CD4-positive, alpha-beta T cell treated with Interleukin-17A for 4 hours (primary cell): ENCODE results near the gene ENPP6.

Source experiments
- DNase-seq: peaks from one replicate; pipeline ENCODE4 v3.0.0-alpha.2; 2020; ENCODE audit warnings: mixed read lengths

The ENPP6 gene

GRCh38 chr4:184217634-184218033 is at the start of gene ENPP6:
Gene ENPP6 (minus strand): TSS chr4:184217873. CDS start chr4:184217819, 54 bp downstream.
- no peak for DNase-seq

DNA sequence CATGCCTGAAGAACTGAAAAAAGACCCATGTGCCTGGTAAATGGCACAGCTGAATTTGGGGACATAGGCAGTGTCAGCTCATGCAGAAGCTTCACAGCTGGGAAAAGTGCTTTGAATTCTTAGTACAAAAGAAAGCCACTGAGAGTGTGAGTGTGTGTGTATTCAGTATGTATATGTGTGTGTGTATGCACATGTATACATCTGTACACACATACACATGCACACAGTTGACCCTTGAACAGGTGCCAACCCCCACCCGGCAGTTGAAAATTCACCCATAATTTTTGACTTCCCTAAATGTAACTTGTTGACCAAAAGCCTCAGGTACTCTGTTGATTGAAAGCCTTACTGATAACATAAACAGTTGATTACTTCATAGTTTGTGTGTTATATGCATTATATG is 49.5 kb upstream of the ENPP6 start:
- DNase-seq, result no peak

DNA sequence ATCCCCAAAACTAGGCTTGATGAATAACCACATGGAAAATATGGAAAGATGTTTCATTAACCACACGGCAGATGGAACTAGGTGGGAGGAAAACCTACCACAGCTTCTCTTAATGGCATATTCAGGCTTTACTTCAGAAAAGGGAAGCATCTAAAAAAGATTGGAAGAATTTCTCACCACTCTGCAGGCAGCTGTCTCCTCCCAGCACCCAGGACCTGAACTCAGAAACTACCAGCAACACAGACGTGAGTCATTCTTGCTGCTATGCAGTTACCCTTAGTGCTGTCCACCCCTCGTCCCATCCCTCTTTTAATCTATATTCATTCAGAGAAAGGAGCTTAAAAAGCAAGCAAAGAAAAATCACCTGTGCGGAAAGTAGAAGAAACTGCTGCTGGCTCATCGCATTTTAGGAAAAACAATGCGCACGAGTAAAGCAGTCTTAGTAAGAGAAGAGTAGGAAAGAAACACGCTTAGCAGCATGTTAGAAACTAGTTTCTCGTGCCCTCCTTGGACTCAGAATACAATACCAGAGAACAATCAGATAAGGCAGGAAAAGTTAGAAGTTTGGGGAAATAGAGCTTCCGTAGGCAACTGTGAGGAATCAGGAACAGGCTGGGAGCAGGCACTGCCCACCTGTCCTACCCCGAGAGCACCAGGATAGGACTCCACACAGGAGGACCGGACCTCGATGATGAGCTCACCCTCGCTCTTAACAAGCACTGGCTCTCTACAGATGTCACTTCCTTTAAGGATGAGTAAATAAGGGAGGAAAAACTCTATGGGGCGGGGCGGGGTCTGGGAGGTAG is 48.1 kb upstream of the ENPP6 start:
- DNase-seq, result no peak

DNA sequence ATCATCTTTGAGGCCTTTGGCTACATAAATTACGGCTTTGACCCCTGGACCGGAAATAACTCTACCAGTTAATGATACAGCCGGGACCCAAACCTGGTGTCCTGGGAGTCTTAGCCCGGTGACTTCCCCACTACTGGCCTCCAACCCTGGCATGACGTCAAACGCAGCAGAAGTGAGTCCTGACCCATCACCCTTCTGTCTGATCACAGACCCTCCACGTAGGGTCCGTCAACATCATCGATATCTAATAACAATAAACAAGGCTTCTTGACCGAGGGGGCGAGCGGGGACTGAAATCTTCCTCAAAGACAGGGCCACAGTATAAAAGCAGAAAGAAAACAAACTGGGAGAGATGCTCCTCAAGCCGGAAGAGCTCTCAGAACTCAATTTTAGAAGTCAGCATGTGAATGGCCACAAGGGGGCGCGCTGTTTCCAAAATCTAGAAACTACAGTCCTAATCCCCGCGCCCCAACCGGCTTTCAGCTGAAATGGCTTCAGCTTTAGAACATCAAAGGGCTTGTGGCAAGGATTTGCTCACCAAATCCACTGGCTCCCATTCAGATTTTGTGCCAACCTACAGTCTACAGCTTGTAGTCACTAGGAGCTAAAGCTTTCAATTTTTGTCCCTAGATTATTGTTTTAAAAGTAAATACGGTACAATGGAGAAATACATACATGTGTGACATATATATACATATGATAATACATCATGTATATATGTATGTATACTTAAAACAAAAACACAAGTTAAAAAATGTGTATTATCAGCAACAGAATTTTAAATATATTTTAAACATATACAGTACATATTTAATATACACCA is 46.4 kb upstream of the ENPP6 start:
- peak; percentile 98 for DNase-seq

DNA sequence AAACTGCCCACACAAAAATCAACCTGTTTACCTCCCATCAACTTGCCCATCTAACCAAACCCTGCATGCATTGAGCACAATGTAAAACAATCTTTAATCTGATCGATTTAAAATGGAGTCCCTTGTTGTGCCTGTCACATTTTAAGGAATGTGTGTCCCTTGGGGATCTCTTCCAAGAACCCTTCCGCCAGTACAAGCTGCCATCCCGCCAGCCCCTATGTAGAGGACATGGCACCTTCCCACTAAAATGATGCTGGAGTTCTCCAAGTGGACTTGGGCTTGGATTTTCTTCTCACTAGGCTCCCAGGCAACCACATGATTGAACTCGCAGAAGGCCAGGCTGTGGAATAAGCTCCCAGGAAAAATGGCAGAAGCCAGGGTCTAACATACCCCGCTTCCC is 45.8 kb upstream of the ENPP6 start:
- DNase-seq, result no peak

DNA sequence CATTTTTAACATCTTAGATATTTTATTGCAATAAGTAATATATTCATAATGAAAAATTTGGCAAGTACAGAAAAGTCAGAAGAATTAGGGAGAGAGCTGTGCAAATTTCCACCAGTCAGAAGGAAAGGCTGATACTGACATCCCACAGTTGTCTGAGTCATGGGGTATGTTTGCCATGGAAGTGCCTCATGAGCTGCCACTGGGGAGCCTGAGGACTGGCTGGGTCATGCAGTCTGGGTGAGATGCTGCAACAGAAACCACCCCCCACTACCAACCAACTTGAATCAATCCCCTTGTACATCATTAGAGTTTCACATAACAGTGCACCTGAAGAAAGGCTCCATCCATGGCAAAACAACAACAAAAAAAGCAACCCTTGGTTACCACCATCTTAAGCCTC is 45.2 kb upstream of the ENPP6 start:
- DNase-seq, result no peak

DNA sequence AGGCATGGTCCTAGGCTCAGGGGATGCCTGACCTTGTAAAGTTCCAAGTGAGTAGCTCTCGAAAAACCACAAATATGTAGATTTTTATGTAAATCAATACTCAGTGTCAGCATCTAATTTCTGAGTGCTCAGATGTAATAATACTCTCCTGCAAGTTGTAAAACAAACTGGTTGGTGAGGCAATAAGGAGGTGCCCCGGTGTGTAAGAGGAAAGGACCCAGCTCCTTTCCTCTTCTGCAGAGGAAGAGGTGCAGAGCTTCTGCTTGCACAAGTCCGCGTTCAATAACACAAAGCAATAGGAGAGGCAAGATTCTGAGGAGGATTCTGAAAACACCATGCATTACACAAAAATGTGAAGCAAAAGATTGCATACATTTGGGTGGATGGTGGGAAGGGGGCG is 43.6 kb upstream of the ENPP6 start:
- no peak for DNase-seq

- DNase-seq, result no peak
Measured at GRCh38 chr4:184259866-184260265, 42.2 kb upstream of the ENPP6 start.

GRCh38 chr4:184259081-184259480 is 41.4 kb upstream of the ENPP6 start:
- no peak for DNase-seq

DNA sequence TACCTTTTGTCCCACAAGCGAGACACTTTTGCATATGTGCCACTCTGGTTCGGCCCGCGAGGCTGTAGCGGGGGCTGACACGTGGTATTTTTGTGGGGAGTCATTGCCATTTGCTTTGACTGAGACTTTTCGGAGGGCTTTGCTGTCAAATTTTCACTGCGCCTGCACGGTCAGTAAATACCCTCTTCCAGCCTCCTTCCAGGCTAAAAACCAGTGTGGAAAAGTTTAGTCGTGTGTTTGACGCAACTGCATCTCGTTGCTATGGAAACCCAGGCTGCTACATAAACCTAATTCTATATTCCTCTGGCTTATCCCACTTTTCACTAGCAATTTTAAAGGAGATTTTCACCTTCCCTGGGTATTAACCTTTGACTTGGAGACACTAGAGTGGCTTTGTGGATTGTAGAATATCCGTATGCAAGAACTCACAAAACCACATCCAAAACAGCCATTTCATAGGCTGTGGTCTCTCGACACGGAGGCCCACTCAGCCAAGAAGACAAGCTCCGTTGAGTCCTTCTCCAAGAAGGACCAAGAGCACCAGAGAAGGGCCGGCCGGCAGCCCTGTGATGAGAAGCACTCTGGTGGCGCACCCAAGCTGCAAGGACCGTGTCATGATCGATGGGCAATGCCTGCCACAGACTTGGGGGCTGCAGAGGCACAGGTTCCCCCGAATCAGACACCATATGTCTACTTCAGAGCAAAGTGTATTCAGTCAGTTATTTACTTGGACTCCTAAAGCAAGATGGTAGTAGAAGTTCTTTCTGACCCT is 38.4 kb upstream of the ENPP6 start:
- no peak for DNase-seq

DNA sequence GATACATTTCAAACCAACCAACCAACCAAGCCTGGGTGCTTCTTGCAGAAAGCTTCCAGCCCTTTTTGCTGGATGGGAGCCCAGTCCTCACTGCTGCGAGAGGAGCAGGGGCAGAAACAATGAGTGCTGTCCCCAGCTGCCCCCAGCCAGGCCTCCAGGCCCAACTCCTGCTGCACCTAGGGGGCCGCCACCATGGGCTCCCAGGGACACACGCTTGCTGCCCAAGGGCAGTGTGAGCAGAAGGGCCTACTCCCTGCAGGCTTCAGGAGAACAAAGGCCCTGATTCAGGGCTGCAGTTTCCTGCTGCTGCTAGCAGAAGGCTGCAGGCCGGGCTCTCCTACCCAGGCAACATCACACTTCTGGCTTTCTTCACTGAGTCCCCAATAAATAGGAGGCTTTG is 37.7 kb upstream of the ENPP6 start:
- DNase-seq, result no peak

- DNase-seq, result no peak
Measured at GRCh38 chr4:184253072-184253420, 35.4 kb upstream of the ENPP6 start.

DNA sequence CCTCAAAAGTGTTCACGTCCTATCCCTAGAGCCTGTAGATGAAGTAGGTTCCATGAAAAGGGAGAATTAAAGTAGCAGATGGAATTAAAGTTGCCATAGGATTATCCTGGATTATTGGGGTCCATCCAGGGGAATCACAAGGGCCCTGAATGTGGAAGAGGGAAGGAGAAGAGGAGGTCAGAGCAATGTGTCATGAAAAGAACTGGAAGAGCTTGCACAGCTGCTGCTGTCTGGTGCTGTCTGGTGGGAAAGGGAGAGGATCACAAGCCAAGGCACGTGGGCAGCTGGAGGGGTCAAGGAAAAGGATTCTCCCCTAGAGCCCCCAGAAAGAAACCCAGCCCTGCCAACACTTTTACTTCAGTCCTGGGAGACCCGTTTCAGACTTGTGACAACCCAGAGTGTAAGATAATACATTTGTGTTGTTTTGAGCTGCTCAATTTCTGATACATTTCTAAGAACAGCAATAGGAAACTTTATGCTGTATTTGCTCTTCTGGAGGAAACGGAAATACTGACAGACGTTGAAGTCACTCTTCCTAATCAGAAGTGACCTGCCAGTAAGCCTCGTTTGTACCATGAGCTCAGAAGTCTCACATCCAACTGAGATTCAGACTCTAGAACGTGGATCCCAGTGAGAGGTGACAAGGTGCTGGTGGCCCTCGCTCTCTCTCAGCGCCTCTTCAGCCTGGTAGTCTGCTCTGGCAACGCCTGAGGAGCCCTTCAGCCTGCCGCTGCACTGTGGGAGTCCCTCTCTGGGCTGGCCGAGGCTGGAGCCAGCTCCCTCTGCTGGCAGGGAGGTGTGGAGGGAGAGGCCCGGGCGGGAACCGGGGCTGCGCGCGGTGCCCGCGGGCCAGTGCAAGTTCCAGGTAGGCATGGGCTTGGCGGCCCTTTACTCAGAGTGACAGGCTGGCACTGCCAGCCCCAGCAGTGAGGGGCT is 34.7 kb upstream of the ENPP6 start:
- no peak for DNase-seq

- DNase-seq, result no peak
Measured at GRCh38 chr4:184251670-184251980, 34.0 kb upstream of the ENPP6 start.

- peak; percentile 26 for DNase-seq
Measured at GRCh38 chr4:184250795-184251669, 33.4 kb upstream of the ENPP6 start.

DNA sequence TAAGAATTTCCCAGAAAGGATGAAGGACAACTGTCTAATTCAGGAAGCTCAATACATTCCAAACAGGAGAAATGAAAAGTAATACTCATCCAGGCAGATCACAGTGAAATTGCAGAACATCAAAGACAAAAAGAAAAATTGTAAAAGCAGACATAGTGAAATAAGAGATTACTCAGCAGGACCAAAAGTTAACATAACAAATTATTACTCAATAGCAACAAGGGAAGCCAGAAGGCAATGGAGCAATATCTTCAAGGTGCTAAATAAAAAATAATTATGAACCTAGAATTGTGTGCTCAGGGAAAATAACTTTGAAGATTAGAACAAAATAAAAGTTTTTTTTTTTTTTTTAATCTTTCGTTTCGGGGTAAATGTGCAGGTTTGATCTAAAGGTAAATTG is 30.5 kb upstream of the ENPP6 start:
- DNase-seq, result no peak

DNA sequence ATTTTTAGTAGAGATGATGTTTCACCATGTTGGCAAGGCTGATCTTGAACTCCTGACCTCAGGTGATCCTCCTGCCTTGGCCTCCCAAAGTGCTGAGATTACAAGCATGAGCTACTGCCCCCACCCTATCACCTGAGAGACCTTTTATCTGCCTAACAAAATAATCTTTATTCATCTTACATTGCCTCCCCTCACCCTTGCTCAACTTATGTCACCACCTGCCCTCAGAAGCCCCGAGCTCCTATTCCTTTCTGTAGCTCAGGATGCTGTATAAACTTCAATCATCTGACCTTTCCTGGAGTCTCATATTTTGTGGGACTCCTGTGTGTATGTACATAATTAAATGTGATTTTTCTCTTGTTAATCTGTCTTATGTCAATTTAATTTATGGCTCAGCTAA is 29.7 kb upstream of the ENPP6 start:
- DNase-seq, result no peak

GRCh38 chr4:184246426-184246825 is 28.8 kb upstream of the ENPP6 start:
- DNase-seq, result no peak

GRCh38 chr4:184238072-184238745 is 20.5 kb upstream of the ENPP6 start:
- DNase-seq, result no peak

DNA sequence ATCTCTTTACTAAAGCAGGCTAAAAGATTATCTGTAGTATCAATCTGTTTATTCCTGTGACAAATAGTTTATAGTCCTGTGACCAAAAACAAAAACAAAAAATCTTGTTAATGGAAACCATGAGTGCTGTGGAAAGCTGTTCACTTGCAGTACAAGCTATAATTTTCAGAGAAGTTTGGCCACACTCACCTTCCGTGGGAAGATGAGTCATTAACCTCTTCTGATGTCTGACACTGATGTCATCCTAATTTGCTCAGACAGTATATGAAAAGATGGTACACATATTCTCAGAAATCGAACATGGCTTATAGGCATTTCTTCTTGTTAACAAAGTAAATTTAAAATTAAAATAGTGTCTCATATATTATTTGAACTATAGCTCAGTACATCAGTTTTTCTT is 19.9 kb upstream of the ENPP6 start:
- DNase-seq, result peak; percentile 37

GRCh38 chr4:184235526-184235925 is 17.9 kb upstream of the ENPP6 start:
- no peak for DNase-seq
